ENCODE data around the gene MAST4. TPM values are rescaled to one million over a fixed set of nuclear protein-coding genes. Genes with fewer than 3 reads are reported as not detected.

Gene MAST4
- total RNA-seq, 1 donor from 2014 or later, result 20.9 TPM

DNA sequence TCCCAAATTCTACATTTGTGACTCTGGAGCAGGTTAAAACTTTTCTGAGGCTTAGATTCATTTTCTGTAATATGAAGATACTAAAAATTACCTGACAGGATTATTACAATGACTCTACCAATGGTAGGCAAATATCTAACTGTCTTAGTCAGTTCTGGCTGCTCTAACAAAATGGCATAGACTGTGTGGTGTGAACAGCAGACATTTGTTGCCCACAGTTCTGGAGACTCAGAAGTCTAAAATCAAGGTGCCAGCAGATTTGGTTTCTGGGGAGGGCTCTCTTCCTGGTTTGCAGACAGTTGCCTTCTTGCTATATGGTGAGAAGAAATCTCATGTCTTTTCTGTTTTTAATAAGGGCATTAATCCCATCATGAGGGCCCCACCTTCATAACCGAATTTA, 245.1 kb downstream of the MAST4 start:
- no peak for DNase-seq (ENCODE audit: low spot score)

GRCh38 chr5:66842540-66842939, 246.3 kb downstream of the MAST4 start:
- no peak for DNase-seq (ENCODE audit: low spot score)

GRCh38 chr5:66843065-66843464, 246.9 kb downstream of the MAST4 start:
- DNase-seq (ENCODE audit: low spot score), result no peak

GRCh38 chr5:66848749-66849641, 252.8 kb downstream of the MAST4 start:
- peak; percentile 65 for DNase-seq (ENCODE audit: low spot score)

DNA sequence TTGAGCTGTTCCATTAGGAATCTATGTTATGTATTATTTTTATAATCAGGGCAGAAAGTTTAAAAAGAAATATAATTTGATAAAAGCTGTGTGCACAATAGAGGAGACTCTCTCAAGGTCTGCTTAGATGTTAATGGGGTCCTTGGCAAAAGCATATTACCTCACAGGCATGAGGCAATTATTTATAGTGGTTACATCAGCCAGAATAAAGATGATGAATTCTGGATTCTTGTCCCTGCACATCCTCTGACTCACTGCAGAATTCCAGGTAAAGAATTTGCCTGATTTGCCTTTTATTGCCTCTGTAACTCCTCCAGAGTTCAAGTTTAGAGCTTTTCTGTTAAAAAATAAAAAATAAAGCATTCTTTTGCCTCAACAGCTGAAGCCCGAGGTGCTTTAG, 253.6 kb downstream of the MAST4 start:
- DNase-seq (ENCODE audit: low spot score), result peak; percentile 42

DNA sequence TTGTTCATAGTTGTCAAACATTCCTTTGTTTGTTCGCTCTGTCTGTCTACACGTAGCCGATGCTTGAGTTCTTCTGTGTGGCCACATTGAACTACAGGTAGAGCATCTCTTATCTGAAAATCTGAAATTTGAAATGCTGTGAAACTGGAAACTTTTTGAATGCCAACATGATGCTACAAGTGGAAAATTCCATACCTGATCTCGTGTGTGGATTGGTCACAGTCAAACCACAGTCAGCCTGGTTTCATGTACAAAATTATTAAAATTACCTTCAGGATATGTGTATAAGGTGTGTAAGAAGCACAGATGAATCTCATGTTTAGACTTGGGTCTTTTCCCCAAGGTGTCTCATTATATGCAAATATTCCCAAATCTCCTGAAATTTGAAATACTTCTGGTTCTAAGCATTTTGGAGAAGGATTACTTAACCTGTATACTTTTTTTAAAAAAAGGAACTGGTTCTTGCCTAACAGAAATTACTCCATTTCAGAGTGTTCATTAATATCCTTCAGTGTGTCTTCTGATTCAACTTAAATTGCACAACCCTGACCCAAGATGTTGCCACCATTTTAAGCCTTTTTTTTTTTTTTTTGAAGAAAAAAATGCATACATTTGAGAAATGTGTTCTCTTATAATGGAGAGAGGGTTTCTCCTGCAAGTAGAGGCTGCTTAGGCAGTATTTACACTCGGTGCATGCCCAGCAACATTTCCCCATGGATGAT, 254.3 kb downstream of the MAST4 start:
- peak; percentile 66 for DNase-seq (ENCODE audit: low spot score)

- peak; percentile 15 for DNase-seq (ENCODE audit: low spot score)
Measured at GRCh38 chr5:66851306-66851705, 255.1 kb downstream of the MAST4 start.

DNA sequence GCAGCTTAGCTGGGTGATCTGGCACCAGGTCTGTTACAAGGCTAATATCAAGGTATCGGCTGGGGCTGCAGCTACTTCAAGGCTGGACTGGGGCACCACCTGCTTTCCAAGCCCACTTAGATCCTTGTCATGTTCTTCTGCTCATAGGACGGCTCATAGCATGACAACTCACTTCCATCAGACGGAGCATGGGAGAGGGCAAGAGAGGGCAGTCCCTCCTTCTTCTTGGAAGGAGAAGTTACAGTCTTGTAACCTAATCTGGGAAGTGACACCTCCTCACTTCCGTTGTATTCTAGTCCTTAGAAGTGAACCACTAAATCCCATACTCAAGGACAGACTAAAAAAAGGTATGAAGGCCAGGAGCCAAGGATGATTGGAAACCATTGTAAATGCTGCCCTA, 258.2 kb downstream of the MAST4 start:
- DNase-seq (ENCODE audit: low spot score), result no peak

- no peak for DNase-seq (ENCODE audit: low spot score)
Measured at GRCh38 chr5:66856041-66856805, 260.0 kb downstream of the MAST4 start.

- DNase-seq (ENCODE audit: low spot score), result no peak
Measured at GRCh38 chr5:66859526-66859925, 263.3 kb downstream of the MAST4 start.

- DNase-seq (ENCODE audit: low spot score), result peak; percentile 30
Measured at GRCh38 chr5:66860199-66860975, 264.2 kb downstream of the MAST4 start.

- no peak for DNase-seq (ENCODE audit: low spot score)
Measured at GRCh38 chr5:66861402-66861801, 265.2 kb downstream of the MAST4 start.

DNA sequence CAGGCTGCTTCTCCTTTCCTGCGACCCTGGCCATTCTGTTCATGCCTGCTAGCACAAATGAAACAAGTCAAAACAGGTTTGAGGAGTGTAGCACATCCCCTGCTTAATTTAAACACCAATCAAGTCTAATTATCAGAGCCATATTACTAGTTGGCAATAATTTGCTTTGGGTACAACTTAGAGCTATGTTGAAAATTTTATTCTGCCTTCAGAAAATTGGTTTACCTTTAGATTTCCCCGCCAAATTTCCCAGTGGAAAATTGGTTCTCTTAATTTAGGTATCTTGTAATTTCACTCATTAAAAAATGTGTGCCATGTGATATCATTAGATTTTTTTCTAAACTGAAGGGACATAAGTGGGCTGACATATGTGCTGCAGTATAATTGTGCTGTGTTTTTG, 265.8 kb downstream of the MAST4 start:
- no peak for DNase-seq (ENCODE audit: low spot score)

DNA sequence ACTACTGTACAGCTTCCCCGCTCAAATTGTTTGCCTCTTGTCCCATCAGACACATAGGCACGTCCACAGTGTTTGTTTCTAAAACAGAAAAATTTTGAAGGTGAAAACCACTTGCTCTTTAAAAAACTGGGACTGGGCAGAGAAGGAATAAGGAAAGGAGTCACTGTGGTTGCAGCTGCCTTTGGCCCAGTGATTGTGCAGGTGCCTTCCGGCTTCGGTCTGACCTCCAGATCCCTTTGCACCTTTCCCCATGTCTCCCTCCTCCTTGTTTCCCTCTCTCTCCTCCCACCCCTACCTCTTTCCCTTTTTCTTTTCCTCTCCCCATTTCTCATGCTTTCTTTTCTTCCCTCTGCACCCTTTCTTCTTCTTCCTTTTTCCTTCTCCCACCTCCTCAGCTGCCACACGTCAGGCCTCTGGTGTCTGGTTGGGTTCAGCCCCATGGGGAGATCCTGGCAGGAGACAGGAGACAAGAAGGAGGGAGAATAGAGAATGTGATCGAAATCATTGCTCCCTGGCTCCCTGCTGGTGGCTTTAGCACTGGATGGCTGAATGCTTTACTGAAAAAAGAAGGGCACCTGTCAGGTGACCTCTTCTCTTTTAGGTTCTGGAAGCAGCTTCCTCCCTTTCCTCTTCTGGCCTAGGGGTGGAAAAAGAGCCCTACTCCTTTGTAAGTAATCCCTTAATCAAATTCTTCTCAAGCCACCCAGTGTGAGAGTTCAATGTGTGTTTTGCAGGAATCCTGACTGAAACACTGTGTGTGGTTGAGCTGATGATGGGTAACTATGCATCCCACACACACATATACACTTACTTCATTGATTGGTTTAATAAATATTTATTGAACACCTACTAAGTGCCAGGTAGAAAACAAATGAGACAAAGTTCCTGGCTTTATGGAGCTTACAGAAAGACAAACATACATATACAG, 267.3 kb downstream of the MAST4 start:
- DNase-seq (ENCODE audit: low spot score), result no peak

DNA sequence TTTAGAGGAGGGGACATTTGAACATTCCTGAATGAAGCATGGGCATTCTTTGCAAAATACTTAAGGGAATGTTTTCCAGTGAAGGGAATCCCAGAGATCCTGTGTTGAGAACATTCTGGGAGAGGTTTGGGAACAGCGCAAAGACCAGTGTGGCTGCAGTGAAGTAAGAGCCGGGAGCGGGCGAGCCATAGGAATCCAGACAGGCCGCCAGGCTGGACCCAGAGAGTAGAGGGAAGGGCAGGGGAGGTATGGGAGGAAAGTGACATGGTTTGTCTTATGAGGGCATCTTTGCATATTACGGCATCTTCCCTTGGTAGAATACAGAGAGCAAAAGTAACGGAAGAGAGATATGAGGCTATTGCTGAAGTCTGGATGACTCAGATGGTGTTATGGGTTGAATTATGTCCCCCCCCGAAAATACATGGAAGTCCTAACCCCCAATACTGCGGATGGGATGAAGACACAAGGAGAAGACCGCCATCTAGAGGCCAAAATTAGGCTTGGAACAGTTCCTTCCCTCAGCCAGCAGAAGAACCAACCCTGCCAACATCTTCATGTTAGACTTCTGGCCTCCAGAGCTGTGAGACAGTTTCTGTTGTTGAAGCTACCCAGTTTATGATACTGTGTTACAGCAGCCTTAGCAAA, 268.2 kb downstream of the MAST4 start:
- DNase-seq (ENCODE audit: low spot score), result no peak

DNA sequence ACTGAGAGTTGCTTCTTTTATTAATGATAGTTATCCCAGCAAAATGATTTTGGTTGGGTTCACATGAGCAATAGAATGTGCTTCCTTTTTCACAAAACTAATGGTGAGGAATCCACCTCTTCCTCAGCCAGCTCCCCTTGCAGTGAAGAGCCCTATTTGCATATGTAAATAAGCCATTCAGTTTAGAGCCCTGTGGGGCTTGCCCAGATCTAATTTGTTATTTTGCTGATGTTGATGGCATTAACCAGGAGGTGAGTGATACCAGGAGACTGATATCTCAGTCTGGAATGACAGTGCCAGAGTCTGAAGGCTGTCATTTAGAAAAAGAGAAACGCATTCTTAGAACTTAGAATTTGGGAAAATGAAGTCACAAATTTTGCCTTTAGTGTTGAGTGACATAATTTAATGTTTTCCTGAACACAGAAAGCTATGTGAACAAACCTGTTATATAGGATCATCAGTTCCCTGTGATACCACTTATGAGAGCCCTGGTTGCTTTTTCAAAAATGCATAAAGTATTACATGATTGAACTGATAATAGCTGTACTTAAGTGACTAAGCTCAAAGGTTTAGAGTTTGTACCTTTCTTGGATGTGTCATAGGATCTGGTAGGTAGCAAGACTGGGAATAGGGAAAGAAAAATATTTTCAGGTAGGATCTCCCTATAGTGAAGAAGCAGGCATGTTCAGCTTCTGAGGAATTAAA, 271.6 kb downstream of the MAST4 start:
- DNase-seq (ENCODE audit: low spot score), result peak; percentile 47

DNA sequence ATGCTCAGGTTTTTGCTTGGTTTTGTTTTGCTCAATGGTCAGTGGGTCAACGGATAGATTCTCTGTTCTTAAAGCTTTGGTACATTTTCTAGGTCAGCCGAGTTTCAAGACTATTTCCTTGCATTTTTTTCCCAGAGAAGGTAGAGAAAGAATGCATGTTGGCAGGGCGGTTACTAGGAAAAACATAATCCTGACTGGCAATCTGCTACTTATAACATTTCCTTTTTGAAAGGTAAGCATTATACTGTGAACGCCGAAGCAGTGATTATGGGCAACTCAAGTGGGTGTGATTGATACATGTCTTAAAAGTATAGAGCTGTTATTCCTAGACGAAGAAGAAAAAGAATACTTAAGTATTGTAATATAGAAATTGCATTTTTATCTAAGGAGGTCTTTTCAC, 273.2 kb downstream of the MAST4 start:
- DNase-seq (ENCODE audit: low spot score), result no peak

DNA sequence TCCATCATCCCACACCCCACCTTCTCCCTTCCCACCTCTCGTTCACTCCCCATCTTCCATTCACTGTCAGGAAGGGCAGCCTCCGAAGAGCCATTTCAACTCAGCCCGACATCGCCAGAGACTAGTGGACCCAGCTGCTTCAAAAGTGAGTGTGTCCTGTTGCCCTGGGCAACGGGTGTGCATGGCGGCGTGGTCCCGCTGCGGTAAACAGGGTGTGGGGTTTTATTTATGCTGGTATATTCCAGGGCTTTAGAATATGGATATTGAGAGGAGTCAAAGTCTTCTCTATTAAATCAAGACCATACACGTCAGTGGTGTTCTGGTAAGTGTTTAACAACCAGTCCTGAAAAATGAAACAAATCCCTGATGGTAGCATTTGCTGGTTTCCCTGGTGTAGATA, 274.5 kb downstream of the MAST4 start:
- no peak for DNase-seq (ENCODE audit: low spot score)

- no peak for DNase-seq (ENCODE audit: low spot score)
Measured at GRCh38 chr5:66871651-66872050, 275.5 kb downstream of the MAST4 start.

All from umbilical cord (tissue), 2 donors.